GM13977 (cell line): Measurements from ENCODE around the gene PODXL2.
"Not testable (repeated sequence)": the region's sequence is repeated elsewhere in the genome, so short reads cannot be mapped to it uniquely, and the experiment has no call there.

ENCODE experiments used
- DNase-seq: peaks from one replicate; pipeline ENCODE4 v3.0.0; 2012; ENCODE audit warnings: low spot score
- in situ Hi-C: fragments of 300-500 bp; cut with MboI; formaldehyde crosslinking; loops from one replicate; pipeline ENCODE4 v1.12.0; 2022; ENCODE audit warnings: low sequenced_read_pairs, low pct_unique_long_range_greater_than_20kb, mixed read lengths, inconsistent platforms; ENCODE audit not compliant: unreplicated experiment
- TF ChIP-seq, protein P1 (sequence below): IDR thresholded peaks from 2 replicates; pipeline ENCODE4 v1.5.1; 2012; ENCODE audit warnings: mild to moderate bottlenecking, control low read depth; ENCODE audit not compliant: insufficient read depth; ENCODE audit errors: extremely low read depth, missing control alignments

The PODXL2 gene

DNA sequence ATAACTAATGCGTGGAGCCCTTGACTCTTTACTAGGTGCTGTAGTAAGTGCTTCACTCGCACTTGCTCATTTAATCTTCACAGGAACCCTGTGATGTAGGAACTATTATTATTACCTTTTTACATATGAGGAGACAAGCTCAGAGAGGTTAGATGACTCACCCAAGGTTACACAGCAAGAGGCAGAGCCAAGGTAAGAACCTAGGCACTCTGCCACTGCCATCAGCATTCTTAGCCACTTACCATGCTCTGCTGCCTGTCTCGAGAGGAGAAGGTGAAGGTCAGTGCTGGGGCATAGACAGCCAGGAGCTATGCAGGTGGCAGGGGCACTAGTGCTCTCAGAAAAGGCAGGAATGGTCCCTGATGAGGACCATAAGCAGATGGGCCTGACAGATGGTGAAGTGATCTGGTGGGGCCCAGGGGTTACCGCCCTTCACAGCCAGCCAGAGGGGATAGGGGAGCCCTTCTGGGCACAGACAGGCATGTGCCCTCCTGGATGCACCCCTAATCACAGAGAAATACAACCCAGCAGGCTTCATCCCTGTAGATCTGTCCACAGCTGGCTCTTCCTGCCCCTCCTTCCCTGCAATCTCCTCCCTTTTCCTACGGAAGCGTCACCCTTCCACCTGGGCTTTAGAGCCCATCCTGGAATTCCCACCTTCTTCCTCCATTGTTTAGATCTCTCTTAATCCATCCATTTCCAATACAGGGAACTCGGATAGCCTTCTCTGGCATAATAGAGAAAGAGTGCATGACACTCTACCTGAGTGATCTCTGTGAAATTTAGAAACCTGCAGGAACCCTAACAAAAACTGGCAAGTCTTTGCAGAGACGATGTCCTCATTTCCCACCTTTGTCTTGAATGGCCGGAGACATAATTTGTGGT is 70.7 kb downstream of the PODXL2 start:
- TF ChIP-seq, protein P1, sequence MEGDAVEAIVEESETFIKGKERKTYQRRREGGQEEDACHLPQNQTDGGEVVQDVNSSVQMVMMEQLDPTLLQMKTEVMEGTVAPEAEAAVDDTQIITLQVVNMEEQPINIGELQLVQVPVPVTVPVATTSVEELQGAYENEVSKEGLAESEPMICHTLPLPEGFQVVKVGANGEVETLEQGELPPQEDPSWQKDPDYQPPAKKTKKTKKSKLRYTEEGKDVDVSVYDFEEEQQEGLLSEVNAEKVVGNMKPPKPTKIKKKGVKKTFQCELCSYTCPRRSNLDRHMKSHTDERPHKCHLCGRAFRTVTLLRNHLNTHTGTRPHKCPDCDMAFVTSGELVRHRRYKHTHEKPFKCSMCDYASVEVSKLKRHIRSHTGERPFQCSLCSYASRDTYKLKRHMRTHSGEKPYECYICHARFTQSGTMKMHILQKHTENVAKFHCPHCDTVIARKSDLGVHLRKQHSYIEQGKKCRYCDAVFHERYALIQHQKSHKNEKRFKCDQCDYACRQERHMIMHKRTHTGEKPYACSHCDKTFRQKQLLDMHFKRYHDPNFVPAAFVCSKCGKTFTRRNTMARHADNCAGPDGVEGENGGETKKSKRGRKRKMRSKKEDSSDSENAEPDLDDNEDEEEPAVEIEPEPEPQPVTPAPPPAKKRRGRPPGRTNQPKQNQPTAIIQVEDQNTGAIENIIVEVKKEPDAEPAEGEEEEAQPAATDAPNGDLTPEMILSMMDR, result no peak
- no peak for DNase-seq
- in situ Hi-C loops, result no loop called here

DNA sequence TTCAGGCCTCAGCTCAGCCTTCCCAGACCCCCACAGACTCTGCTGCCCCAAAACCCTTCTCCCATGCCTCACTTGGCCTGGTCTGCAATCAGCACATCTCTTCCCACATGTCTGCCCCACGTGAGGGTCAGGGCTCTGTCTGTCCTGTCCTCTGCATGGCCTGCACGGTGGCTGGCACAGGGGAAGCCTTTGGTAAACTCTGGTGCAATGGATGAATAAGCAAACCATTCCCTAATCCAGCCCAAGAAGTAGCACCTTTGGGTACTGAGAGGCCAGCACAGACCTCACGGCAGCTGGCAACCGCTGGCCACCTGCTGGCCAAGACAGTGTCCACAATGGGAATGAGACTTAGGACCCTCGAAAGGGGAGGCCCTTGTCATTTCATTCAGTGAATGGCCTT is 71.4 kb downstream of the PODXL2 start:
- in situ Hi-C loops, result no loop called here
- TF ChIP-seq, protein P1, result no peak
- no peak for DNase-seq

DNA sequence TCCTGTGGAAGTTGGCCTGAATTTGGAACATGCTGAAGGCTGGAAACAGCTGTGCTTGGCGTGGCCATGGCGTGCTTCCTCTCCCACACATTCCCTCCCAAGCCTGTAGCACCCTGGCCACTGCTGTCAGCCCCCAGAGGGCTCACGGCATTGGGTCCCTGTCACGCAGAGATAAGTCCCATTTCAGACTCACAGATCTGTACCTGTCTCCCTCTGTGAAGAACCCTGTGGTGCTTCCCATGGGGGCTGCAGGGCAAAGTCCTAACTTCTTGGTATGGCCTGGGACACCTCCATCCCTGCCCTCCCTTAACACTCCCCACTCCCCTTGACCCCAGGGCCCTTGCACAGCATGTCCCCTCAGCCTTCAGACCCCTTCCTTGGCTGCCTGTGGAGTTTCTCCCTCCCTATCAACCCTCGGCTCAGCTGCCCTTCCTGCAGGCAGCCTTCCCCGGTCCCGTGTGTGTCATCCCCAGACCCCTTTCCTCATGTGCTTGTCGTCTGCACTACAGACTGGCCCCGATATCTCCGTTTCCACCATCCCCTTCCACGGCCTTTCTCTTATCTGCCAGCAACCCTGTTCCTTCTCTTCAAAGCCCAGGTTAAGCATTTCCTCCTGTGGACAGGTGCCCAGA is 72.4 kb downstream of the PODXL2 start:
- in situ Hi-C loops, result no loop called here
- TF ChIP-seq, protein P1, result no peak
- no peak for DNase-seq

DNA sequence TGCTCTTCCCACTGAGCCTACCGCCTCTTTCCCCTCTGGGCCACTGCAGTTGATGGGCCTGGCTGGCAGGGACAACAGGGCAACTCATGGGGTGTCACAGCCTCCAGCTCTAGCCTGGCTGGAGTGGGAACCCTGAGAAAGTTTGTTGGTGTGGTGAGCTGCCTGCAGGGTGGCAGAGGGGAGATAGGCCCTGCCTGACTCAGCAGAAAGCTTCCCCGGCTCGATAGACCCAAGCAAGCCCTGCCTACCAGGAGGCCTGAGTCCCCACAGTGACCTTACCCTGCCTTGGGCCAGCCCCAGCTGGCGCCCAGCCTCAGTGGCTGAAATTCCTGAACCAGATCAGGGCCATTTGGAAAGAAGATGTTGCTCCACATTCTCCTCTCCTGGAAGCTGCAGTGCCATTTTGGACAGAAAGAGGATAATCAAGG is 73.2 kb downstream of the PODXL2 start:
- in situ Hi-C loops, result no loop called here
- DNase-seq, result no peak
- TF ChIP-seq, protein P1, result no peak

DNA sequence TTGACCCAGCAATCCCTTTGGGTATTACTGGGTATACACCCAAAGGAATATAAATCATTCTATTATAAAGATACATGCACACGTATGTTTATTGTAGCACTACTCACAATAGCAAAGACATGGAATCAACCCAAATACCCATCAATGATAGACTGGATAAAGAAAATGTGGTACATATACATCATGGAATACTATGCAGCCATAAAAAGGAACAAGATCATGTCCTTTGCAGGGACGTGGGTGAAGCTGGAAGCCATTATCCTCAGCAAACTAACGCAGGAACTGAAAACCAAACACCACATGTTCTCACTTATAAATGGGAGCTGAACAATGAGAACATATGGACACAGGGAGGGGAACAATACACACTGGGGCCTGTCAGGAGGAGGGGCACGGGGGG is 75.9 kb downstream of the PODXL2 start:
- in situ Hi-C loops, DNase-seq: not testable (repeated sequence)

DNA sequence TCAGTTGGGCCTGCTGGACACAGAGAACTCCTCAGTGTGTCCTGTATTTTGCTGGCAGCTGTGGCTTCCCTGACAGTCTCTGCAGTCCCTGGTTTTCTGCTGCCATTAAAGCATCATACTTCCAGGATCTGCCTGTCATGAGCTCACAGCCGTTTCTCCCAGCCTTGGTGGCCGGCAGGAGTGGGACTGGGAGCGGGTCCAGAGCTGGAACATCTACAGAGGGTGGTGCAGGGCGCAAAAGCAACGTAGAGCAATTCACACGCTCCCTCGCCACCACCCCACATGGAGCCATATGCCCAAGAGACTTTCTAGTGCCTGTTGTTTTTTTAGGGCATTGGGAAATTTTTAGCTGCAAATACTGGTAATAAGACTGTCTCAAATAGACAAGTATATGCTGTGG is 77.3 kb downstream of the PODXL2 start:
- TF ChIP-seq, protein P1, result no peak
- DNase-seq, result no peak
- in situ Hi-C loops, result no loop called here

DNA sequence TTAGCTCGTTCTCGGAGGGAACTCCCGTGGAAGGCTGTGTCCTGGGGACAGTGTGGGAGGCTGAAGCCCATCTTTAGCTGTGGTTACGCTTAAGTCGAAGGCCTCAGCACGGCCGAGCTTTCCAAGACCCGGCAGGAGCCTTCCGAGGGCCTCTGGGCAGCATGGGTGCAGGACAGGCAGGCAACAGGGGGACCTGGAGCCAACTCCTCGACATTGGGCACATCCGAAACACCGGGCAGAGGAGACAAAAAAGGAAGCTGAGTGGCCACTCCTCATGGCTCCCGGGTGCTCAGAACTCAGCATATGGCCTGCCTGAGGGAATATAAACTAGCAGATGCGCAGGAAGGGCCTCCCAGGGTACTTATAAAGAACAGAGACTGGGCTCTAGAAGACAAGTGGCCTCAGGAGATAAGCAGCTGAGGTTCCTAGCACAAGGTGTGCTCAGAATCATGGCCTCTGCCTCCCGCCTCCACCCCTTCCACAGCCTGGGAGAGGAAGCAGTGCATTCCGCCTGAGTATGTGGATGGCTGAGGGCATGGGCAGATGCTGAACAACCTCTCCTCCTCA is 77.9 kb downstream of the PODXL2 start:
- TF ChIP-seq, protein P1, result no peak
- in situ Hi-C loops, result no loop called here
- DNase-seq, result no peak
